NCI-H774 (cell line): ENCODE results near the gene PLD2.
"Not testable (repeated sequence)": the region's sequence is repeated elsewhere in the genome, so short reads cannot be mapped to it uniquely, and the experiment has no call there.

ENCODE experiments used
- DNase-seq: peaks from one replicate; lab custom pipeline; 2025; lab: John Stamatoyannopoulos, UW

PLD2 gene

DNA sequence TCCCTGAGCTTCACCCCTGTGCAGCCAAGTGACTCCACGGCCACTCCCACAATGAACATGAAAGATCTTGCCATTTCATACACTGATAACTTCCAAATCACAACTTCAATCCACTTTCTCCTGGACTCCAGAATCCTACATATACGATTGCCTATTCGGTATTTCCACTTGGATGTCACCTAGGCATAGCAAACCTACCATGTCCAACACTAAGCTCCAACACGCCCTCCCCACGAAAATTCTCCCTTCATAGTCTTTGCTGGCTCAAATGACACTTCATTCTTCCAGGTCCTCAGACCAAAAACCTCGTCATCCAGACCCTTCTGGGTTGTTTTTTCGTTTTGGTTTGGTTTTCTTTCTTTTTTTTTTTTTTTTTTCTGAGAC is 16.3 kb upstream of the PLD2 start:
- DNase-seq: no peak

DNA sequence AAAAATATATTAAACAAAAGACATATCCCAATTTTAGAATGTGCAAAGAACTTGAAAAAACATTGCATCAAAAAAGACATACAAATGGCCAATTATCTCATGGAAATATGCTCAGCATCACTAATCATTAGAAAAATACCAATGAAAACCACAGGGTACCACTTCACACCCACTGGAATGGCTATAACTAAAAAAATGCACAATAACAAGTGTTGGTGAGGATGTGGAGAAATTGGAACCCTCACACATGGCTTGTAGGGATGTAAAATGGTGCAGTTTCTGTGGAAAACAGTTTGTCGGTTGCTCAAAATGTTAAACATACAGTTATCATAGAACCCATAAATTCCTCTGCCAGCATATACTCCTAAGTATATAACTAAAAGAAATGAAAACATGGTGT is 11.8 kb upstream of the PLD2 start:
- DNase-seq: no peak

DNA sequence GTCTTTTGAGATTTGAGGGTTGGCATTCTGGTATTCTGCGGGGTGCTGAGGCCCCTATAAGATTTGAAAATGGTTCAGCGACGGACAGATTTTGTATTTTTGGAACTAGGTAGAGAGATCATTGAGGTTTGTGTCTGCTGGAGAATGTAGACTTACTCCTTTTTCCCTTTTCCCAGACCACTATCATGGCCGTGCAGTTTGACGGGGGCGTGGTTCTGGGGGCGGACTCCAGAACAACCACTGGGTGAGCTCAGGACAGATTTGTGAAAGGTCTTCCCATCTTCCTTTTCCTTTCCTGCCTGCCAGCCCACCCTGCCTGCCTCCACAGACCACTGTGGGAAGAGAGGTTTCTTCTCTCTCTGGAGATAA is 10.4 kb upstream of the PLD2 start:
- no peak for DNase-seq

DNA sequence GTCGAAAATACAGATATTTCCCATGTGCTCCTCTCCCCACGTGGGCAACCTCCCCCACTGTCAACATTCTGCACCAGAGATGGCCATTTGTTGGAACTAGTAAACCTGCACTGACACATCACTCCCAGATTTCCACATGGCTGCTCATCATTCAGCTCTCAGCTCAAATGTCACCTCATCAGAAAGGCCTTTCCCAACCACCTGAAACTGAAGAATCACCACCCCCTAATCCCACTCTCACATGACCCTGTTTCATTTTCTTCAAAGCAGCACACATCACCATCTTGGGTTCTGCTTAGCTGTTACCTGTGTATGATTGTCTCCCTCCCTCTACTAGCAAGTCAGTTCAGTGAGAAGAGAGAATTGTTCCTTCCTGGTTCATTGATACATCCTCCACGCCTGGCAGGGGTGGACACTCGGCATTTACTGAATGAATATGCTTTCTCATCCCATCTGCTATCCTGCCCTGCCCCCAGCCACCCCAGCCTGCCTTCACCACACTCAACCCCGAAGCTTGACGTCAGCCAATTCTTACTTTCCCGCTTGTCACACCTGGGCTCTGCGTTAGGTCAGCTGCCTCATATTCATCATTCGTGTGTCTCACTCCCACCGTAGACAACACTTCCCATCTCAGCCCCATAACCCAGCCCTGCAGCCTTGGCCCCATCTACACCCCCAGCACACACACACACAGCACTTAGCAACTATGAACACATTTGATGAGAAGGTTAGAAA is 6.3 kb upstream of the PLD2 start:
- no peak for DNase-seq

DNA sequence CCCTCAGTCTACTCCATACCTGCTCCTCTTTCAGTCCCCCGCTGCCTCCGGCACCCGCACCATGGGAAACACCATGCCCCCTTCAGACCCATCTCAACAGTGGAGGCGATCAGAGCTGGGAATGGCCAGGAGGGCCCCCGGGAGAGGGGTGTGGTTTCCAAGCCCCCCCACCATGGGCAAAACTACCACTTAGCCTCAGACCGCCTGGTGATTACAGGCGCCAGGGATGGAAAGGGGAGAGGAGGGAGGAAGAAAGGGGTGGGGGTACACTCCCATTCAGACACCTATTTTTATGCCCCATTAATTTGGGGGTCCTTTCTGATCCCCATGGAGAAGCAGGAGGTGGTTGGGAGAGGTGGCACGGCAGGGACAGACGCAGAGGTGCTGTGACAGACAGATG is 4.7 kb upstream of the PLD2 start, which contains the start of gene C17orf114:
Gene C17orf114, minus strand, starts transcription at position 101 of the 400 bp plus-strand sequence.
- no peak for DNase-seq

DNA sequence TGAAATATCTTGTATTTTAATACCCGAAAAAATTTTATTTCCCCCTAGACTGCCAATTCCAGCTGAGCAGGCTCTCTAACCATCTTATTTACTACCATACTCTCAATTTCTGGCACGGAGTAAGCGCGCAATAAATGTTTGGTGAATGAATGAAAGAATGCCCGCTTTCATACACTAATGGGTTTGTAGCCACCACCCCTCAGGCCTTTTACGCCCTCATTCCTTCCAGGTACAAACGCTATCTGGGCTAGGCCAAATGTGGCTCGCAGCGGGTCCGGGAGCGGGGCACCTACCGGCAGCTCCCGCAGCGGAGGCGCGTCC is 536 bp upstream of the PLD2 start:
- no peak for DNase-seq

DNA sequence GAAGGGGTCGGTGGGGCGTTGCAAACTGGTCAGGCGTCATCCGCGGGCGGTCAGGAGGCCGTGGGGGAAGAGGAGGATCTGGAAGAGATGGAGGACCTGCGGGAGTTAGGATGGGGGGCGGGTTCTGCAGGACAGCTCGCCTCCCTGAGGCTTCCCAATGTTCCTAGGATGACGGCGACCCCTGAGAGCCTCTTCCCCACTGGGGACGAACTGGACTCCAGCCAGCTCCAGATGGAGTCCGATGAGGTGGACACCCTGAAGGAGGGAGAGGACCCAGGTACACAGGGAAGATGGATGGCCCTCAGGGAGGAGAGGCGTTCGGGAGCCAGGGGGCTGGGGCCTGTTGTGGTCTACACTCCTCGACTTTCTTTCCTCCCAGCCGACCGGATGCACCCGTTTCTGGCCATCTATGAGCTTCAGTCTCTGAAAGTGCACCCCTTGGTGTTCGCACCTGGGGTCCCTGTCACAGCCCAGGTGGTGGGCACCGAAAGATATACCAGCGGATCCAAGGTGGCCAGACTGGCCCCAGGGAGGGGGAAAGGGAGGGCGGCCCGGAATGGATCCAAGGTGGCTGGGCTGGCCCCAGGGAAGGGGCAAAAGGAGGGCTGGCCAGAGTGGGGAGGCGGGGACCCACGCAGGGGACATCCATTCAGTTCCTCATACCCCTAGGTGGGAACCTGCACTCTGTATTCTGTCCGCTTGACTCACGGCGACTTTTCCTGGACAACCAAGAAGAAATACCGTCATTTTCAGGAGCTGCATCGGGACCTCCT is 839 bp downstream of the PLD2 start:
- DNase-seq: no peak

DNA sequence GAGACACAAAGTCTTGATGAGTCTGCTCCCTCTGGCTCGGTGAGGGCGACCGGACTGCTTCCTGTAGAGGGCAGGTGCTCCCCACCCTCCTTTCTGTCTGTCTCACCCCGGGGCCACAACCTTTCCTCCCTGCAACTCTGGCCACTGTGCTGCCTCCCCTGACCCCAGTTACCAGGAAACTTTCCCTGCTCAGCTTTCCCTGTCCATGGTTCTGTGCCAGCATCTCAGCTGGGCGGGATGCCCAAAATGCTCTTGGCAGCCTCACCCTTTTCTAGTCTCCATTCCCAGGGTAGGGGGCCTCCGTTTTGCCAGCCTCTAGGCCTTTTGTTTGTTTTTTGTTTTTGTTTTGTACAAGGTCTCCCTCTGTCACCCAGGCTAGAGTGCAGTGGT is 1.4 kb downstream of the PLD2 start:
- DNase-seq: no peak

DNA sequence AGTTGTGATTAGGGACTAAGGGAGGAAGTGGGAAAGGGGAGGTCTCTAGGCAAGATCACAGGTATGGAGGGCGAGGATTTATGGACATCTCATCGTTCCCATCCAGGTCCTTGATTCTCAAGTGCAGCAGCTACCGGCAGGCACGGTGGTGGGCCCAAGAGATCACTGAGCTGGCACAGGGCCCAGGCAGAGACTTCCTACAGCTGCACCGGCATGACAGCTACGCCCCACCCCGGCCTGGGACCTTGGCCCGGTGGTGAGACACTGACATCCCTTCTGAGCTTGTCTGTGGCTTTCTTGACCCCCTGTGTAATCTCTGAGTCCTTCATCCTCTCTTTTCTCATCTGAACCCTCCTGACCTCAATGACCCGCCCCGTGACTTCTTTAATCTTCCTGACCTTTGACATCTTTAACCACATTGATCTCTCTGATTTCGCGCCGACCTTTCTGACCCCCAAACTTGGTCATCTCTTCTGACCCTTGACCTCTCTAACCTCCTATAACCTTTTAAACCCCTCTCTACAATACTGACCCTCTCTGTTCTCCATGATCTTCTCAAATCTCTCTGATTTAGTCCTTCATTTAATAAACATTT is 3.8 kb downstream of the PLD2 start:
- no peak for DNase-seq

DNA sequence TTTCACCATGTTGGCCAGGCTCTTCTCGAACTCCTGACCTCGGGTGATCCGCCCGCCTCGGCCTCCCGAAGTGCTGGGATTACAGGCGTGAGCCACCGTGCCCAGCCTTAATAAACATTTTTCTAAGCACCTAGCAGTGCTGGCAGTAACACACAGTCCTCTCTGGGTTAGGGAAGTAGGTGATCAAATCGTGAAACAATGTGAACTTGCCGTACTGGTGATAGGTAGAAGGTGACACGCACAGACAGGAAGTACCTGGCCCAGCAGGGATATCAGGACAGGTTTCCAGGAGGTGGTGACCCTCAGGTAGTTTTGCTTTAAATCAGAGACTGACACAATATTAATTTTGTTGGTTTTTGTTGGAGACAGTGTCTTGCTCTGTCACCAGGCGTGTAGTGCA is 4.5 kb downstream of the PLD2 start:
- DNase-seq: no peak

DNA sequence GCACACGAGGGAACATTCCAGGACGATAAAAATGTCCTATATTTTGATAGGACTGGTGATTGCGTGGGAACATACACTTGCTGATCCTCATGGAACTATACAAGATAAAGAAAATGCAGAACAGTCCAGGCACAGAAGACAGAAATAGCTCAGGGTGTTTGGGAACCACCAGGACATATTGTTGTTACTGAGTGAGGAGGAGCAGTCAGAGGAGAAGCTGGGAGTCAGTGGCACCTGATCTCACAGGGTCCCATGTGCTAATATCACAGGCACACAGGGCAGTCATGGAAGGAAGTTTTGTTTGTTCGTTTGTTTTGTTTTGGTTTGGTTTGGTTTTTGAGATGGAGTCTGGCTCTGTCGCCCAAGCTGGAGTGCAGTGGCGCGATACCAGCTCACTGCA is 5.7 kb downstream of the PLD2 start:
- DNase-seq: no peak

DNA sequence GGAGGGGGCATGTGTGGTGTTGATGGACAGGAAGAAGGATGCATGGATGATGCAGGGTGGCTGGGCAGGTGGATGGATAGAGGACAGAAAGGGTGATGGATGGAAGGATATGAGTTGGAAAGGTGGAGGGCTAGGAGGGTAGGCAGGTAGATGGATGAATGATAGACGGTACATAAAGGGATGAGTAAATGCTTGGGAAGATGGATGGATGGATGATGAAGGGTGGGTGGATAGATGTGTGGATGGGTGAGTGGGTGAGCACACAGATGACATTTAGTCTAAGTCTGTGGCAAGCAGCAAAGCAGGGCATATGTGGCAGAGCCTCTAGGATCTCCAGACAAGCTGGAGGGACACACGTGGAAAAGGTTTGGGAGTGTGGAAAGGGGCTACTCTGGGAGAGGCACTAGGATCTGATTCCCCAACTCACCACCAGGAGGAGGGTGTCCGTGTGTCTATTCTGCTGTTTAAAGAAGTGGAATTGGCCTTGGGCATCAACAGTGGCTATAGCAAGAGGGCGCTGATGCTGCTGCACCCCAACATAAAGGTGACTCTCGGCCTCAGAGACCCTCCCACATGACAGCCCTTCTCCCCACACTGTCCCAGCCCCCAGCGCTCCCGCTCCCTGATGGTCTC is 8.2 kb downstream of the PLD2 start:
- DNase-seq: no peak

DNA sequence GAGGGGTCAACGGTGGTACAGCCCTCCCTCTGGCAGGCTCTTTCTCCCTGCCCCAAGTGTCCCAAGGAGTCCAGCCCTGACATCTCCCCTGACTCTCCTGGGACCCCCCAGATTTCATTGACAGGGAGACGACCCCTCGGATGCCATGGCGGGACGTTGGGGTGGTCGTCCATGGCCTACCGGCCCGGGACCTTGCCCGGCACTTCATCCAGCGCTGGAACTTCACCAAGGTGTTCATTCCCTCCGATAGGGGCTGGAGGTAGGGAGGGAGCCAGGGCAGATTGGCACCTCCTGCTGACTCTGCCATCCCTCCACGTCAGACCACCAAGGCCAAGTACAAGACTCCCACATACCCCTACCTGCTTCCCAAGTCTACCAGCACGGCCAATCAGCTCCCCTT is 9.9 kb downstream of the PLD2 start:
- DNase-seq: no peak

DNA sequence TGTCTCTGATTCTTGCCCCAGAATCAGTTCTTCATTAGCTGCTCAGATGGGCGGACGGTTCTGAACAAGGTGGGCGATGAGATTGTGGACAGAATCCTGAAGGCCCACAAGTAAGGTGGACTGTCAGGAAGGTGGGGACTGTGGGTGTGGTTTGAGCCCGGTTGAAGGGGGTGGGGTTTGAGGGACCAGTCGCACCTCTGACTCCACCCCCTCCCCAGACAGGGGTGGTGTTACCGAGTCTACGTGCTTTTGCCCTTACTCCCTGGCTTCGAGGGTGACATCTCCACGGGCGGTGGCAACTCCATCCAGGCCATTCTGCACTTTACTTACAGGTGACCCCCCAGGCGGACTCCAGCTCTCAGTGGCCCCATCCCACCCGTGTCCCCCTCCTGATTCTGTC is 11.3 kb downstream of the PLD2 start:
- no peak for DNase-seq

DNA sequence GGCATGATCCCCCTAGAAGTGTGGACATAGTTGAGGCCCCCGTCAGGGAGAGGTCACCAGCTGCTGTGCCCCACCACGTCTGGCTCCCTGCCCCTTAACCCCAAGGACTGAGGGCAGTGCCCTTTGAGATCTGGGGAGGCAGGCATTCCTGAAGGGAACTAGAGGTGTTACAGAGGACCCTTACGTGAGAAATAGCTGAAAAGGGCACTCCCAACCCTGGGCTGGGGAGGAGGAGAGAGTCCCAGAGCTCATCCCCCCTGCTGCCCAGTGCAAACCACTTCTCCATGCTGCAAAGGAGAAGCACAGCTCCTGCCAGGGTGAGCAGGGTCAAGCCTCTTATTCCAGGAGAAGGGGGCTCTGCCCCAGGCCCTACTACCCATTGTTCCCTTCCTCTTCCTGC is 15.9 kb downstream of the PLD2 start:
- no peak for DNase-seq

DNA sequence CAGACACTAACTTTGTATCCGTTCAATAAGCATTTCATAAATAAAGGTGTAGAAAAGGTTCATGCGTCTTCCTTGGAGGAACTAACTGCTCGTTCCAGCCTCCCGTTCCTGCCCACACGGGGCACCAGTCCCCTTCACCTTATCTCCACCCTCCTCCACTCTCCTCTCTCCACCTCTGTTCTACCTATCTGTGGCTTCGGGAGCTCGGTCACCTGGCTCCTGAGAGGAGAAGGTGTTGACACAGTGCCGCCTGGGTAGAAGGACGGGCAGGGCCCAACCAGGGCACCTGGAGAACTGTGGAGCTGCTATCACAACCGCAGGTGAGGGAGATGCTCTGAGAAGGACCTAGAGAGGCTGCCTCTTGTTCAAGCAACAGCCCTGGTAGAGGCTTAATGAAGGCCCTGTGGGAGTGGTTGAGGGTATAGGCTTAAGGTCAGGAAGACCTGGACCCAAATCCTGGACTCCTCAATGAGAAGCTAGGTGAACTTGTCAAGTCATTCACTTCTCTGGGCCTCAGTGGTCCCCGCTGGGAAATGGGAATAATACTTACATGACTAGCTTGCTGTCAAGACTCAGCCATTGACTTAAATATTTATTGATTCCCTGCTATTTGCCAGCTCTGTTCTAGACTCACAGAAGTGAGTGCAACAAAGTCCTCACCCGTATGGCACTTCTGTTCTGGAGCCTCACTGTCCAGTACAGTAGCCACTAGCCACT is 16.6 kb downstream of the PLD2 start:
- no peak for DNase-seq

DNA sequence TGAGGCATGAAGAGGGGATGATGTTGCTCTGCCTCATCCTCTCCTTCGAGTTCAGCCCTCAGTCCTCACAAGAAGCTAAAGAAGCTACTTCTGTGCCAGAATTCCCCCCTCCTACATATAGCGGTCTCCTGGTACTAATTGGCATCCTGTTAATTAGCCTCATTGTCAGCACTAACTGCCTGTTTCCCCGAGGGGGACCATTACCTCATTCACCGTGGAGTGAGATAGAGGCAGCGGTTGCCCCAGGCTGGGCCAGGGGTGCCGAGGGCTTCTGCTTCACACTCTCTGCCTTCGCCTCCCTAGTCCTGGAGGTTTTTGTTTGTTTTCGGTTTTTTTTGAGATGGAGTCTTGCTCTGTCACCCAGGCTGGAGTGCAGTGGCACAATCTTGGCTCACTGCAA is 20.4 kb downstream of the PLD2 start:
- no peak for DNase-seq

DNA sequence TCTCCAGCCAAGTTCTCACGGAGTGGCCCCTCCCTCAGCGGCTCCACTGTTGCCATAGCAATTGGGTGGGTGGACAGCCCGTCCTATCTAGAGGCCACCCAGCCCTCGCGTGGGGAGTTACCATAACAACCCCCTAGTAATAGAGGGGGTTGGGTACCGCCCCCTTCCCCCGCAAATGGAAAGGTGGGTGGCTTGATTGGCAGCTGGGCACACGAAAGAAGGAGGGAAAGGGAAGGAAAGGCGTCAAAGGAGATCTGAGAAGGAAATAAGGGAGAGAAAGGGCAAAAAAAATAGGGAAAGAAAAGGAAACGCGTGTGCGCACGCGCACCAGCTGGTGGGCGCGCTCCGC is 25.9 kb downstream of the PLD2 start:
- DNase-seq: not testable (repeated sequence)

DNA sequence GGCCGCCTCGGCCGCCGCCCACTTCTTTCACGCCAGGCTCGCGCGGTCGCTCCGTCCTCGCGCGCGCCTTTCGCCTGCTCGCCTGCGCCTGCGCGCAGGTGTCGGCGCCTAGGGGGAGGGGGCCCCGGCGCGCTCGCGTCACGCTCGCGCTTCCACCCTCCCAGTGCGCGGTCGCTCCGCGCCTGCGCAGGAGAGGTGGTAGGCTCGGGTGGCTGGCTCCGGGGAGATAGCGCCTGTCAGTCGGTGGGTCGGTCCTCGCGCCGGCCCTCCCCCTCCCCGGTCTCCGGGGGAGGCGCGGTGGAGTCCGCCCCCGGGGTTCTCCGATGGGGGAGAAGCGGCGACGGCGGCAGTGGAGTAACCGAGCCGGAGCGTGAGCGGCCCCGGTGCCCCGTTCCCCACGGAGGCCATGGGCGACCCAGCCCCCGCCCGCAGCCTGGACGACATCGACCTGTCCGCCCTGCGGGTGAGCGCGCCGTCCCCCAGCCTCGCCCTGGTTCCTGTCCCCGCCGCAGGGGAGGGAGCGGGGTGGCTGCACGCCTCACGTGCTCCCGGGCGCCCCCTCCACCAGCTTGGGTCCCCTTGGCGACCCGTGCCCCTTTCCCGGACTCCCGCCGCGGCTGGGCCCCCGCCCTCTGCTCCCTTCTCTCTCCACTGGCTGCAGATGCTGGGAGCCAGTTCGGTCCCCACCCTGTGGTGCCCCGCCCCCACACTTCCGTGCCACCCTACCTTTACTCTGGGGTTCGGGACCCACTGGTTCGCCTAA is 26.4 kb downstream of the PLD2 start, which contains the start of gene MINK1:
Gene MINK1, plus strand, starts transcription at position 163 of the 763 bp plus-strand sequence. Its CDS starts 244 bp downstream, at position 407.
- DNase-seq: peak; percentile 79

DNA sequence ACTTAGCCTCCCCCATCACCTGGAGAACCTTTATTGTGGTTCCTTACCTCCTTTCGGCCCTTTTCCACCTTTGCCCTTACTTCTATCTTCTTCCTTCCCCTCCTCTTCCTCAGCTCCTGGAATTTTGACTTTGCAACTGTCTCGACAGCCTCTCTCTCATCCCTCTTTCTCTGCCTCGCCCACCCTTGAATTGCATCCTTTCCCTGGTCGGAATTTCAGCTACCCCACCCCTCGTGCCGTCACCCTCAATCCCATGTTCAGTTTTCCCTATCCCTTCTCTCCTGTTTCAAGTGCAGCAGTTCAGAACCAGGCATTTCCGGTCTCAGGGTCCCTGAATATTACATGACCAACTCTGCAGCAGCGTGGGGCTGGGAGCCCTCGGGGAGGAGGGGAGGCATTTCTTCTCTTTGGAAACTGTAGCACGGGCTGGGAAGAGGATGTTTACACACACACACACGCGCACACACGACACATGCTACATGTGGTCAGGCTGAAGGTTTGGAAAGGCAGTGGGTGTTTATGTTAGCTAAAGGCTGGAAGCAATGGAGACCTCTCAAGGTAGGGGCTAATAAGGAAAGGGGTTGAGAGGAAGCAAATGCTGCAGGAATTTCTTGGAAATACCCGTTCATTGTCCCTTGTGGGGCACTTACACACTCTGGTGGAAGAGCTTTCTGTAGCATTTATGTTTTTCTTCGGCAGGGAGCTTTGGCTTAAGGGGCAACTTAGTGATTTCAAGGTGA is 27.2 kb downstream of the PLD2 start:
- DNase-seq: no peak

DNA sequence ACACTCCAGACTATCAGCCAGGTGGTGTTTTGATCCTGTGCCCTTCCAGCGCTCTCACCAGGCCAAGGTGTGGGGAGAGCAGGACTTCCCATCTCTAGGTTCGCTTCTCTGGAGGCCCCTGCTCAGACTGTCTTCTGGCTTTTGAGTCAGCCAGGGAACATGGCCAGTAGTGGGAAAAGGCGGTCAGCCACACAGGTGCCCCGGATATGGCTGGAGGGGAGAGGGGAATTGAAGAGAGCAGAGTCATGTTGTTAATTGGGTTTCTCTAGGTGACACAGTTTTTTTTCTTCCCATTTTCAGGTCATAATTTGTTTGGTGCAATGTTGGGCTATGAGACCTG is 27.7 kb downstream of the PLD2 start:
- no peak for DNase-seq
